Spleen (tissue), 7 donors: ENCODE data around the gene C1orf198.

ENCODE experiments used
- POLR2A ChIP-seq, 3 donors: fragments of 450-650 bp; IDR thresholded peaks; one replicate each; pipeline ENCODE4 v1.5.1; 2017; ENCODE audit warnings: antibody characterized with exemption in 3 of 3, mild to moderate bottlenecking in 1 of 3
- POLR2AphosphoS5 ChIP-seq, 3 donors: sonication (generic); formaldehyde crosslinking; IDR thresholded peaks; one replicate each; pipeline ENCODE4 v1.5.1; 2017; ENCODE audit warnings: antibody characterized with exemption in 3 of 3
- TF ChIP-seq, protein P1 (sequence below), 11 experiments: fragments of 200-600 bp in 7 of 11; fragments of 450-650 bp in 4 of 11; sonication (generic) in 4 of 11; IDR thresholded peaks in 8 of 11; conservative IDR thresholded peaks in 3 of 11; 1 replicate in 7 of 11; 2 replicates in 4 of 11; pipeline versions ENCODE4 v1.4.0 to v1.8.0; 2016 to 2021; ENCODE audit warnings: antibody characterized with exemption in 11 of 11, inconsistent platforms in 4 of 11, mild to moderate bottlenecking in 1 of 11
- donor health status: DM: no; HTN: no; CAD: no; lungs with moderate emphysema.
- donor health status: DM: no; HTN: no; CAD: no.
- donor health status: DM: no; HTN: no; CAD: no.

DNA sequence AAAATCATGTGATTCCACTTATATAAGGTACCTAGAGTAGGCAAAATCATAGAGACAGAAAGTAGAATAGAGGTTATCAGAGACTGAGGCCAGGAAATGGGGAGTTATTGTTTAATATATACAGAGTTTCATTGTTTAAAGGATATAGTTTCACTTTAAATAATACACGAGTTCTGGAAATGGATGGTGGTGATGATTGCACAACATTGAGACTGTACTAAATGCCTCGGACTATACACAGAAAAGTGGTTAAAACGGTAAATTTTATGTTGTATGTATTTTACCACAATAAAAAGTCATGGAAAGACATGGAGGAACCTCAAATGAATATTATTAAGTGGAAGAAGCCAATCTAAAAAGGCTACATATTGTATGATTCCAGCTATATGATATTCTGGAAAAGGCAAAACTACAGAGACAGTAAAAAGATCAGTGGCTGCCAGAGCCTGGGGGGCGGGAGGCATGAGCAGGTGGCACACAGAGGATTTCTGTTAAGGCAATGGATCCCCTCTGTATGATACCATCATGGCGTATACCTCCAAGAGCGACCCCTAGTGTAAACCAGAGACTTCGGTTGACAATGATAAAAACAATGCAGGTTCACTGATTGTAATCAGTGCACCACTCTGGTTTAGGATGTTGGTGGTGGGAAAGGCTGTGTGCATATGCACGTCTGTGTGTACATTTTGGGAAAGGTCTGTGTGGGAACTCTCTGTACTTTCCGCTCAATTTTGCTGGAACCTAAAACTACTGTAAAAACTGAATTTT lies 7.5 kb downstream of the C1orf198 start:
- TF ChIP-seq, protein P1, sequence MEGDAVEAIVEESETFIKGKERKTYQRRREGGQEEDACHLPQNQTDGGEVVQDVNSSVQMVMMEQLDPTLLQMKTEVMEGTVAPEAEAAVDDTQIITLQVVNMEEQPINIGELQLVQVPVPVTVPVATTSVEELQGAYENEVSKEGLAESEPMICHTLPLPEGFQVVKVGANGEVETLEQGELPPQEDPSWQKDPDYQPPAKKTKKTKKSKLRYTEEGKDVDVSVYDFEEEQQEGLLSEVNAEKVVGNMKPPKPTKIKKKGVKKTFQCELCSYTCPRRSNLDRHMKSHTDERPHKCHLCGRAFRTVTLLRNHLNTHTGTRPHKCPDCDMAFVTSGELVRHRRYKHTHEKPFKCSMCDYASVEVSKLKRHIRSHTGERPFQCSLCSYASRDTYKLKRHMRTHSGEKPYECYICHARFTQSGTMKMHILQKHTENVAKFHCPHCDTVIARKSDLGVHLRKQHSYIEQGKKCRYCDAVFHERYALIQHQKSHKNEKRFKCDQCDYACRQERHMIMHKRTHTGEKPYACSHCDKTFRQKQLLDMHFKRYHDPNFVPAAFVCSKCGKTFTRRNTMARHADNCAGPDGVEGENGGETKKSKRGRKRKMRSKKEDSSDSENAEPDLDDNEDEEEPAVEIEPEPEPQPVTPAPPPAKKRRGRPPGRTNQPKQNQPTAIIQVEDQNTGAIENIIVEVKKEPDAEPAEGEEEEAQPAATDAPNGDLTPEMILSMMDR (IDR thresholded peaks at IDR 0.05 in 8 of 11, conservative IDR thresholded peaks at IDR 0.05 in 3 of 11): no peak
- TF ChIP-seq POLR2A (IDR thresholded peaks at IDR 0.05) (no peak), POLR2AphosphoS5 (IDR thresholded peaks at IDR 0.05) (no peak)
